ENCODE measurements around the gene CCDC13. TPM values are rescaled to one million over a fixed set of nuclear protein-coding genes. Genes with fewer than 3 reads are reported as not detected.

The CCDC13 gene
- total RNA-seq, 1 donor = 0.43 TPM

- H3K4me3 ChIP-seq (ENCODE audit: low read depth, low read length) = no peak overlapping the region
- TF ChIP-seq, protein P1, sequence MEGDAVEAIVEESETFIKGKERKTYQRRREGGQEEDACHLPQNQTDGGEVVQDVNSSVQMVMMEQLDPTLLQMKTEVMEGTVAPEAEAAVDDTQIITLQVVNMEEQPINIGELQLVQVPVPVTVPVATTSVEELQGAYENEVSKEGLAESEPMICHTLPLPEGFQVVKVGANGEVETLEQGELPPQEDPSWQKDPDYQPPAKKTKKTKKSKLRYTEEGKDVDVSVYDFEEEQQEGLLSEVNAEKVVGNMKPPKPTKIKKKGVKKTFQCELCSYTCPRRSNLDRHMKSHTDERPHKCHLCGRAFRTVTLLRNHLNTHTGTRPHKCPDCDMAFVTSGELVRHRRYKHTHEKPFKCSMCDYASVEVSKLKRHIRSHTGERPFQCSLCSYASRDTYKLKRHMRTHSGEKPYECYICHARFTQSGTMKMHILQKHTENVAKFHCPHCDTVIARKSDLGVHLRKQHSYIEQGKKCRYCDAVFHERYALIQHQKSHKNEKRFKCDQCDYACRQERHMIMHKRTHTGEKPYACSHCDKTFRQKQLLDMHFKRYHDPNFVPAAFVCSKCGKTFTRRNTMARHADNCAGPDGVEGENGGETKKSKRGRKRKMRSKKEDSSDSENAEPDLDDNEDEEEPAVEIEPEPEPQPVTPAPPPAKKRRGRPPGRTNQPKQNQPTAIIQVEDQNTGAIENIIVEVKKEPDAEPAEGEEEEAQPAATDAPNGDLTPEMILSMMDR (IDR thresholded peaks at IDR 0.05; ENCODE audit: insufficient read depth, low read depth, low read length) = no peak
These were observed 8.3 kb downstream of the CCDC13 start for GRCh38 chr3:42764561-42765295.

GRCh38 chr3:42764115-42764514 is 8.9 kb downstream of the CCDC13 start:
- TF ChIP-seq, protein P1 (IDR thresholded peaks at IDR 0.05; ENCODE audit: insufficient read depth, low read depth, low read length) = no peak
- no peak overlapping the region for H3K4me3 ChIP-seq (ENCODE audit: low read depth, low read length)
- DNase-seq (ENCODE audit: low read depth) = no peak

More at GRCh38 chr3:42764561-42765295, 8.3 kb downstream of the CCDC13 start:
- no peak for DNase-seq (ENCODE audit: low read depth)

- no peak overlapping the region for H3K4me3 ChIP-seq (ENCODE audit: low read depth, low read length)
- TF ChIP-seq, protein P1 (IDR thresholded peaks at IDR 0.05; ENCODE audit: insufficient read depth, low read depth, low read length) = no peak
- DNase-seq (ENCODE audit: low read depth) = peak; percentile 37
These were observed 10.0 kb downstream of the CCDC13 start for GRCh38 chr3:42763021-42763420.

GRCh38 chr3:42762046-42762724 is 10.9 kb downstream of the CCDC13 start:
- no peak overlapping the region for H3K4me3 ChIP-seq (ENCODE audit: low read depth, low read length)
- TF ChIP-seq, protein P1 (IDR thresholded peaks at IDR 0.05; ENCODE audit: insufficient read depth, low read depth, low read length) = no peak
- DNase-seq (ENCODE audit: low read depth) = no peak

DNA sequence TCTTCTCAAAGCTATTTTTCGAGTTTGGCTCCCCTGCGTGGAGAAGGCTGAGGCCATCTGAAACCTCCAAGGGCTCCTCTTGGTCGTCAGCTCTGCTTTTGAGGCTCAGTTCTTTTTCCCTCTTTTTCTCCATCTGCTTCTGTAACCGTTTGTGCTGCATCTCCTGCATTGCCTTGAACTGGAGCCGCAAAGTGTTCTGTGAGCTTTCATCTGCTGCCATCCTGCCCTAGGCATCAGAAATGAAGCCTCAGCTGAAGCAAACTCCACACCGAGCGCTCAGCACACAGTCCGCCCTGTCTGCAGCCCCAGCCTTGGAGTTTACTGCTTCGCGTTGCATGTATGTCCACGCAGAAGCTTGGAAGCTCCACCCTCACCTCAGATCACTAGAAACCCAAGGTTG is 14.9 kb downstream of the CCDC13 start:
- no peak overlapping the region for H3K4me3 ChIP-seq (ENCODE audit: low read depth, low read length)
- no peak for DNase-seq (ENCODE audit: low read depth)
- TF ChIP-seq, protein P1 (IDR thresholded peaks at IDR 0.05; ENCODE audit: insufficient read depth, low read depth, low read length) = no peak

GRCh38 chr3:42756681-42757213 is 16.3 kb downstream of the CCDC13 start:
- DNase-seq (ENCODE audit: low read depth) = no peak
- TF ChIP-seq, protein P1 (IDR thresholded peaks at IDR 0.05; ENCODE audit: insufficient read depth, low read depth, low read length) = no peak

More at GRCh38 chr3:42756681-42757213, 16.3 kb downstream of the CCDC13 start:
- H3K4me3 ChIP-seq (ENCODE audit: low read depth, low read length) = no peak overlapping the region
